Loucy (cell line): Measurements from ENCODE around the gene CFAP73.

Source experiments
- EZH2phosphoT487 ChIP-seq: fragments of 200-600 bp; IDR thresholded peaks from 2 replicates; pipeline ENCODE4 v1.6.1; 2018; ENCODE audit warnings: antibody characterized with exemption, mild to moderate bottlenecking, moderate library complexity, borderline replicate concordance
- TF ChIP-seq, protein P1 (sequence below): fragments of 200-600 bp; sonication (generic); conservative IDR thresholded peaks from 2 replicates; pipeline ENCODE4 v1.5.1; 2014; ENCODE audit warnings: mild to moderate bottlenecking, antibody characterized with exemption, low read length

DNA sequence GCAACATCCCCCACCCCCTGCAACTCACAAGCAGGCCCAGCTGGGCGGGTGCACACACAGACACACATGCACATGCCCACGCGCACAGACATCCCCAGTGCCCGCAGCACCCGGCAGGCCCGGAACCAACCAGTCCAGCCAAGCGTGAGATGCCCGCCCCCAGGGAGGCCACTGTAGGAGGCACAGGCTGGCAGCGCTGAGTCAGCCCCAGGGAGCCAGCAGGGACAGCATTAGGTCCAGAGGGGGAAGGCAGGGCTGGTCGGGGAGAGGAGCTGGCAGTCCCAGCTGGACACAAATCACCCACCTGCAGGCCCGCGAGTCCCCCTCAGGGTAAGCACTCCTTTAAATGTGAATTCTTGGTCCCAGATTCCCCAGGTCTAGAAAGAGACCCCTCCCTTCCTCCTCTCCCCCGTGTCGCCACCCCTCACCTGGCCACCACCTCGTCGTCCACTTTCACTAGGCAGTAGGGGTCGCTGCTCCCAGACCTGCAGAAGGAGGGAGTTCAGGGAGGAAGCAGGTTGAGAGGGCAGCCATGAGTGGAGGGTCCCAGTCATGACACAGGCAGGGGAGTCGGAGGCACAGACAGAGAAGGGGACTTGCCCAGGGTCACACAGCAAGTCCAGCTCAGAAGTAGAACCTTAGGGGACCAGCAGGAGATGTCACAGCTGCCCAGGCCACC is 18.9 kb upstream of the CFAP73 start:
- TF ChIP-seq, protein P1, sequence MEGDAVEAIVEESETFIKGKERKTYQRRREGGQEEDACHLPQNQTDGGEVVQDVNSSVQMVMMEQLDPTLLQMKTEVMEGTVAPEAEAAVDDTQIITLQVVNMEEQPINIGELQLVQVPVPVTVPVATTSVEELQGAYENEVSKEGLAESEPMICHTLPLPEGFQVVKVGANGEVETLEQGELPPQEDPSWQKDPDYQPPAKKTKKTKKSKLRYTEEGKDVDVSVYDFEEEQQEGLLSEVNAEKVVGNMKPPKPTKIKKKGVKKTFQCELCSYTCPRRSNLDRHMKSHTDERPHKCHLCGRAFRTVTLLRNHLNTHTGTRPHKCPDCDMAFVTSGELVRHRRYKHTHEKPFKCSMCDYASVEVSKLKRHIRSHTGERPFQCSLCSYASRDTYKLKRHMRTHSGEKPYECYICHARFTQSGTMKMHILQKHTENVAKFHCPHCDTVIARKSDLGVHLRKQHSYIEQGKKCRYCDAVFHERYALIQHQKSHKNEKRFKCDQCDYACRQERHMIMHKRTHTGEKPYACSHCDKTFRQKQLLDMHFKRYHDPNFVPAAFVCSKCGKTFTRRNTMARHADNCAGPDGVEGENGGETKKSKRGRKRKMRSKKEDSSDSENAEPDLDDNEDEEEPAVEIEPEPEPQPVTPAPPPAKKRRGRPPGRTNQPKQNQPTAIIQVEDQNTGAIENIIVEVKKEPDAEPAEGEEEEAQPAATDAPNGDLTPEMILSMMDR, result 0 out of 2 replicates have a peak, but pooled peaks have one; percentile 11
- TF ChIP-seq EZH2phosphoT487, result no peak
